Tracheal epithelial cell (primary cell): ENCODE data around the gene ALG3. TPM values are rescaled to one million over a fixed set of nuclear protein-coding genes. Genes with fewer than 3 reads are reported as not detected.

Experiments used
- total RNA-seq: library from RNA; depleted of rRNA; stranded (reverse); fragments of >200 nt; gene quantifications from 2 replicates; pipeline ENCODE4 v1.2.1, GENCODE V29; 2014

Gene ALG3
- total RNA-seq, result 47.5 and 50.3 TPM in 2 replicates

GRCh38 chr3:184248454-184249411 lies at the start of gene ALG3:
Gene ALG3, minus strand, starts transcription at chr3:184248962. Its CDS starts 22 bp downstream, at chr3:184248940.

GRCh38 chr3:184275961-184276910 lies 27.5 kb upstream of the ALG3 start, which contains the start of gene ECE2:
Gene ECE2, plus strand, starts transcription at chr3:184276022. Its CDS starts 132 bp downstream, at chr3:184276154.

GRCh38 chr3:184261270-184261853 lies 12.6 kb upstream of the ALG3 start, which contains the start of gene CAMK2N2:
Gene CAMK2N2, minus strand, starts transcription at chr3:184261553. Its CDS starts 268 bp downstream, at chr3:184261285.

GRCh38 chr3:184249412-184250166 lies 827 bp upstream of the ALG3 start, which contains the start of gene EEF1AKMT4:
Gene EEF1AKMT4, plus strand, starts transcription at chr3:184249672. Its CDS starts 23 bp downstream, at chr3:184249695.

GRCh38 chr3:184229394-184230080 lies 19.2 kb downstream of the ALG3 start, which contains the start of gene VWA5B2:
Gene VWA5B2, plus strand, starts transcription at chr3:184229585. Its CDS starts 944 bp downstream, at chr3:184230529.

Other genes with a start within 250 kb of the ALG3 start
- gene ABCC5, start 231.1 kb downstream of the ALG3 start, total RNA-seq, result 14.7 and 18.3 TPM in 2 replicates
- gene HTR3D, start 217.2 kb downstream of the ALG3 start, total RNA-seq, result not detected in 2 replicates
- gene HTR3C, start 195.9 kb downstream of the ALG3 start, total RNA-seq, result not detected in 2 replicates
- not detected in 2 replicates for gene HTR3E, start 151.9 kb downstream of the ALG3 start, total RNA-seq
- 29.6 and 39.4 TPM in 2 replicates for gene EIF2B5, start 113.6 kb downstream of the ALG3 start, total RNA-seq
- gene DVL3, start 93.6 kb downstream of the ALG3 start, total RNA-seq, result 20.7 and 29.2 TPM in 2 replicates
- 138 and 186 TPM in 2 replicates for gene AP2M1, start 74.1 kb downstream of the ALG3 start, total RNA-seq
- 39.3 and 65.2 TPM in 2 replicates for gene ABCF3, start 62.8 kb downstream of the ALG3 start, total RNA-seq
- gene VWA5B2, start 19.4 kb downstream of the ALG3 start, total RNA-seq, result not detected in 2 replicates
- gene EEF1AKMT4, start 710 bp upstream of the ALG3 start, total RNA-seq, result 13.7 and 13.9 TPM in 2 replicates
- gene CAMK2N2, start 12.6 kb upstream of the ALG3 start, total RNA-seq, result 0.24 TPM in 1 of 2 replicates, not detected in the other
- under 0.01 TPM in 1 of 2 replicates, not detected in the other for gene ECE2, start 27.1 kb upstream of the ALG3 start, total RNA-seq
- 281 and 514 TPM in 2 replicates for gene PSMD2, start 50.3 kb upstream of the ALG3 start, total RNA-seq
- gene EIF4G1, start 65.6 kb upstream of the ALG3 start, total RNA-seq, result 211 and 259 TPM in 2 replicates
- gene FAM131A, start 88.6 kb upstream of the ALG3 start, total RNA-seq, result 24.3 and 27.5 TPM in 2 replicates
- 2.6 and 3.1 TPM in 2 replicates for gene CLCN2, start 112.6 kb upstream of the ALG3 start, total RNA-seq
- 68.6 and 117 TPM in 2 replicates for gene POLR2H, start 112.7 kb upstream of the ALG3 start, total RNA-seq
- not detected in 2 replicates for gene THPO, start 129.2 kb upstream of the ALG3 start, total RNA-seq
- 0.48 TPM in 1 of 2 replicates, not detected in the other for gene CHRD, start 131.1 kb upstream of the ALG3 start, total RNA-seq